Activated CD4-positive, CD25-positive, alpha-beta regulatory T cell (primary cell): Measurements from ENCODE around the gene MAEA.

Source experiments
- DNase-seq, 4 experiments: peaks; one replicate each; lab custom pipeline; 2025; lab: John Stamatoyannopoulos, UW

The MAEA gene

GRCh38 chr4:1379801-1380331 is 90.2 kb downstream of the MAEA start:
- no peak for DNase-seq

- no peak for DNase-seq
These were observed 90.9 kb downstream of the MAEA start for GRCh38 chr4:1380368-1381151.

GRCh38 chr4:1381181-1381621 is 91.5 kb downstream of the MAEA start:
- no peak for DNase-seq

GRCh38 chr4:1381944-1382541 is 92.4 kb downstream of the MAEA start:
- no peak for DNase-seq

- no peak for DNase-seq
These were observed 93.4 kb downstream of the MAEA start for GRCh38 chr4:1382776-1383727.

GRCh38 chr4:1383728-1384591 is 94.3 kb downstream of the MAEA start:
- DNase-seq: no peak

- DNase-seq: no peak
These were observed 95.1 kb downstream of the MAEA start for GRCh38 chr4:1384675-1385372.

- no peak for DNase-seq
These were observed 96.0 kb downstream of the MAEA start for GRCh38 chr4:1385373-1386340.
